HG03175 (cell line): Measurements from ENCODE around the gene PSMC5.

ENCODE experiments used
- ATAC-seq: cut with Tn5 transposase; IDR thresholded peaks from one replicate; pipeline ENCODE4 v1.9.1; 2021; ENCODE audit warnings: mild to moderate bottlenecking, moderate library complexity; ENCODE audit not compliant: unreplicated experiment

The PSMC5 gene

GRCh38 chr17:63820963-63821561 lies 6.2 kb upstream of the PSMC5 start:
- no peak for ATAC-seq

GRCh38 chr17:63821804-63822203 lies 5.4 kb upstream of the PSMC5 start:
- ATAC-seq: no peak

- ATAC-seq: no peak
These were observed 4.7 kb upstream of the PSMC5 start for GRCh38 chr17:63822537-63822936.

- no peak for ATAC-seq
These were observed 3.4 kb upstream of the PSMC5 start for GRCh38 chr17:63823659-63824331.

- ATAC-seq: no peak
These were observed 2.9 kb upstream of the PSMC5 start for GRCh38 chr17:63824362-63824761.

GRCh38 chr17:63826468-63827001 lies 696 bp upstream of the PSMC5 start:
- ATAC-seq: no peak

GRCh38 chr17:63827801-63828221 lies 580 bp downstream of the PSMC5 start:
- ATAC-seq: no peak

- no peak for ATAC-seq
These were observed 1.7 kb downstream of the PSMC5 start for GRCh38 chr17:63828936-63829335.

GRCh38 chr17:63830278-63830677 lies 3.0 kb downstream of the PSMC5 start:
- no peak for ATAC-seq

GRCh38 chr17:63830904-63831491 lies 3.8 kb downstream of the PSMC5 start:
- no peak for ATAC-seq

GRCh38 chr17:63831505-63831904 lies 4.3 kb downstream of the PSMC5 start:
- no peak for ATAC-seq

- ATAC-seq: no peak
These were observed 4.8 kb downstream of the PSMC5 start for GRCh38 chr17:63832014-63832413.

GRCh38 chr17:63832455-63832854 lies 5.2 kb downstream of the PSMC5 start:
- no peak for ATAC-seq

GRCh38 chr17:63833026-63833740 lies 6.0 kb downstream of the PSMC5 start:
- ATAC-seq: no peak

- no peak for ATAC-seq
These were observed 6.6 kb downstream of the PSMC5 start for GRCh38 chr17:63833741-63834373.

- ATAC-seq: no peak
These were observed 7.4 kb downstream of the PSMC5 start for GRCh38 chr17:63834431-63835166.

GRCh38 chr17:63835167-63835720 lies 8.0 kb downstream of the PSMC5 start:
- no peak for ATAC-seq

- no peak for ATAC-seq
These were observed 9.6 kb downstream of the PSMC5 start for GRCh38 chr17:63836811-63837210.

GRCh38 chr17:63837480-63837879 lies 10.2 kb downstream of the PSMC5 start:
- no peak for ATAC-seq

GRCh38 chr17:63837962-63838600 lies 10.8 kb downstream of the PSMC5 start:
- no peak for ATAC-seq
